Hepatic stellate cell (primary cell): ENCODE measurements around the gene PARP12.
A peak's percentile ranks its signal among the peaks of the same experiment; 100 is the strongest.

ENCODE experiments used
- DNase-seq: peaks from one replicate; pipeline ENCODE4 v3.0.0; 2011; ENCODE audit warnings: low spot score

PARP12 gene

GRCh38 chr7:140035400-140036223 is 27.1 kb downstream of the PARP12 start:
- DNase-seq: peak; percentile 66

- DNase-seq: no peak
Measured at GRCh38 chr7:140034421-140034820, 28.3 kb downstream of the PARP12 start.

- DNase-seq: no peak
Measured at GRCh38 chr7:140033779-140034363, 28.9 kb downstream of the PARP12 start.

DNA sequence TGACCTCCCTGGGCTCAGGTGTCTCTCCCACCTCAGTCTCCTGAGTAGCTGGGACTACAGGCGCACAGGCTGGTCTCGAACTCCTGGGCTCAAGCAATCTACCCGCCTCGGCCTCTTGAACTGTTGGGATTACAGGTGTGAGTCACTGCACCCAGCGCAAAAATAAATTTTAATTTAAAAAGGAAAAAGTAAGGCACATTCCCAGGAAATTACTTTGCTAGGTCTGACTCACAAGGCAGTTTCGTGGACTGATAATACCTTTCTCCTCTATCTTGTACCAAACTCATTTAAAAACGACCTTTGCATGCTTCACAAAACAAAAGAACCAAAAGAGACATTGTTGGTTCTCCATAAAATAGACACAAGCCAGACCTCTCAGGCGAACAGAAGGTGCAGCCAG is 29.7 kb downstream of the PARP12 start:
- DNase-seq: no peak

GRCh38 chr7:140031364-140031763 is 31.4 kb downstream of the PARP12 start:
- no peak for DNase-seq

GRCh38 chr7:140029072-140029471 is 33.7 kb downstream of the PARP12 start:
- no peak for DNase-seq

DNA sequence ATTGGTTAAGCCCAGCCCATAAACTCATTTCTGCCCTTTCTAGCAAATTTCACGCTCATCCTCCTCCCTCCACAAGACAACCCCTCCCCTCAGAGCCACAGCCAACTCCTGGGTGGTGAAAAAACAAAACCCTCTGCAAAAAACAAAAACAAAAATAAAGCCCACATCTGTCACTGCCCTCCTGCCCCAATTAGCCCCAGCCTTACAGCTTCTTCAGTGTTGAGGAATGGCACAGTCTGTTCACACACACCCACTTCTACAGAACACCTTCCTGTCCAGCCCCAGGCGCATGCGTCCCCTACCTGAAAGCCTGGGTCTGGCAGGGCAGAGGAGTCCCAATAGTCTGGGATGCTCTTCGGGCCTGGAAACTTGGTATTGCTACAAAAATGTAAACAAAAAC is 34.4 kb downstream of the PARP12 start:
- DNase-seq: no peak

GRCh38 chr7:140027858-140028257 is 34.9 kb downstream of the PARP12 start:
- DNase-seq: no peak

- no peak for DNase-seq
Measured at GRCh38 chr7:140026935-140027334, 35.8 kb downstream of the PARP12 start.

DNA sequence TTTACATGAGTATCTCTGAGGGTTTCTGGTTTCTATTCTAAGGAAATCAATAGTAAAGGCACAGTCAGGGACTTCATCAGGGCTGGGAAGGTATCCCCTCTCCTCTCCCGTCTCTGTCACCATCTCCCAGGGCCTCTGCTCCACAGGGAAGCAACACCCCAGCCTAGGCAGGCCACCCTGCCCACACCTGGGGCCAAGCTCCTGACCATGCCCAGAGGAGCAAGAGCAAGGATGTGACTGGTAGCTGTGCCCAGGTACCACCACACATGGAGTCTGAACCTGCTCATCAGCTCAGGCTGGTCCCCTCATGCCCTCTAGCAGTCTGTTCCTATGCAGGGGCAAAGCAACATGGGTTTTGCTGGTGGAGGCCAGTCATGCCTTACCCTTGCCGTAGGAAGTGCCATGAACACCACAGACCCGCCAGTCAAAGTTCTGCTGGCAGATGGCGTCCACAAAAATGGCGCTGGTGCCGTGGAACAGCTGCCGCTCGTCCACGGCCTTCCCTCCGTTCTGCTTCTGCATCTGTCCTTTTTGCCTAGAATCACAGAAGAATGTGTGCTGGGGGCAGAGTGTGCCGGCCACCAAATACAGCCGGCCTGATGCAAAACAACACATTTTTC is 36.8 kb downstream of the PARP12 start:
- DNase-seq: no peak

DNA sequence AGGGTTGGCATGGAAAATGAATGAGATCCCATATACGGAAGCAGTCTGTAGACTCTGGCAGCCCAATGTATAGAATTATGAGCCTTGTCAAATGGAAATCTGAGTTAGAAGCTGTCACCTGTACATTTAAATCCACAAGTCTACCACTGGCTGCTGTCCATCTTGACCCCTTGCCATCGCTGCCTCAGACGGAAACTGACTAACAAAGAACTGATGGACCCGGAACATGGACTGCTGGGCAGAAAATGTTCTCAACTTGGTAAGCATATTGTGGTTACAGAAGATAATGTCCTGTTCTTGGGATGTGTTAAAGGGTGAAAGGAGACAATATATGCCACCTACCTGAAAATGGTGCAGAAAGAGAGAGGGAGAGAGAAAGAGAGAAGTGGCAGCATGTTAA is 37.5 kb downstream of the PARP12 start:
- DNase-seq: no peak

DNA sequence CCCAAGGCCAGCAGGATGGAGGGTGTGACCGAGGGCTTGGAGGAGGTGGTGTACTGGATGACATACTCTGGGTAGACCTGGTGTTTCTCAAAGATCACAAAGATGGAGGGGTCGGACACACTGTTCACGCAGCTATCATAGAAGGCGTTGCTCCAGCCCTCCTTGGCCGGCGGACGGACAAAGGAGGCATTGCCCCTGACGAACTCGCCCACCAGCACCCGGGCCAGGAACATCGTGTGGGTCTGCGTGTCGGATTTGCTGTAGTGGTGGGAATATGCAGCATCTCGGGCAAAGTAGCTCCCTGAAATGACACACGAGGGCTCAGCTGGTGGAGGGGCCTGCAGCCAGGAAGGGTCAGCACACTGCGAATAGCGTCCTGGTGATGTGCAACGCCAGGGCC is 38.2 kb downstream of the PARP12 start:
- no peak for DNase-seq

DNA sequence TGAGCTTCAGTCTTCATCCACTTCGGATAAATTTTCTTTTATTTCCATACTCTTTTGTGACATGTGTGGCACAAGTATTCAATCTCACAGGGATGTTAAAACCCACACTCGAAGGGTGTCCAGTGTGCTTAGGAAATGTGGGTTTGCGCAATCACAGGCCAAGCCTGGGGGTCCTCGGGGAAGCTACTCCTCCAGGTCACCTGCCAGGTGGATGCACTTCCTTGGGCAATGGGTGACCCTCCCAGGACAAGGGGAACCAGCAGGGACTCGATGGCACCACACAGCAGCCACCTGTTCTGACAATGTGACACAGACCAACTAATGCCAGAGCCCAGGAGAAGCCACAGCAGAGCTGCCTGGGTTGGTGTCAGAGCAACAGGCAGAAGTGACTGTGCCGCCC is 39.0 kb downstream of the PARP12 start:
- DNase-seq: no peak

DNA sequence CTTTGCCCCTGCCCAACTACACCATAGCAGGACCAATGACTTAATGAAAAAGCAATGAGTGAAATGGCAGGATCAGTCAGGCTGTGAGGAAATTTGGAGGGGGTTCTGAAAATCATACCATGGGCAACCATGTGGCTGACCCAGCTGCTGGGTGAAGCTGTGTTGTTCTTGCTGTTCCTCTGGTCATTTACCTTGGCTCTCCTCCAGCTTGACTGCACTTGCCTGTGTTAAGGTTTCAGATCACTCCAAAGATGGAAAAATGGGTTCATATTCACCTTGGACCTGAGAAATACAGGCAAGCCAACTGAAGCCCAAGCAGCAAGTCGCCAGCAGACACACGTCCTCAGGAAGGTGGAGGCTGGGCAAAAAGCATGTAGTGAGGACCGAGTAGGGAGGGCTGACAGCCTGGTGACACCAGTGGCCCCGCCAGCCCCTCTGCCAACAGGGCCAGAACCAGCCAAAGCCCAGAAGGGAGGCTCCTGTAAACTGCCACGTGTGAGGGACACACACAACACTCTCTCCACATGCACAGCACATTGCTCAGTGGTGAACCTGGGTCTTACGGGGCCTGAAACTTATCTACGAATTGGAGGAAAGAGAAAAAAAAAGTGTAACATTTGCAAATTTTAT is 40.1 kb downstream of the PARP12 start:
- peak; percentile 52 for DNase-seq

DNA sequence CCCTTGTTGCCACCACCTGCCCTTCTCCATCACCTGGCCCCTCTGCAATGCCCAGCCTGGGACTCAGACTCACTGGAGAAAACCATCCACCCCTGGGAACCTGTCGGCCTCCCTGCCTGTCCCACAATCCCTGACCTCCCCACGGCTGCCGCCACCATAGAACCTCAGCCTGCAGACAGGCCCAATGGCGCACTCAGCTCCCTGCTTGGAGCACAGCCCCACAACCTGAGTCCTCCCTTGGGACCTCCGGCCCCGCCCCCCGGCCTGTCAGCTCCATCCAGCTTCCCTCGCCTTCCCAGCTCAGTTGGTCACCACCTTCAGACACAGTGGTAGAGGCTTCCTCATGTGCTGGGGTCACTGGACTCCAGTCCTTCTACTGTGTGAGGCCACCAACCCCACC is 41.1 kb downstream of the PARP12 start:
- DNase-seq: no peak

GRCh38 chr7:140019606-140020005 is 43.1 kb downstream of the PARP12 start:
- DNase-seq: no peak

DNA sequence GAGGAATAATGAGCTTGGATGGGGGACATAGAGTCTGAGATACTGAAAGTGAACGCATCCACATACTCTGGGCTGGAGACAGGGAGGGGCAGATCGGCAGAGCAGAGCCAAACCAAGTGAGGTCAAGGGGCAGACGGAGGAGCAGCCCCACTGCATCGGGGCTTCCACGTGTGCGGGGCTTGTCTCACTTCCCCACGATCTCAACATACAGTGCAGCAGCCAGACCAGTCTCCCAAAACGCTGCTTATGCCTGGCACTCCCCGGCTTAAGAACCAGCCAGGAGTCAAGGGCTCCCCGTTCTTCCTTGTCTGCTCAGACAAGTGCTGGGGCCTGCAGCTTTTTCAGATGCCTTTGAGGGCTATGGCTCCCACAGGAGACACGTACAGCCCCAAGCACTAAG is 43.6 kb downstream of the PARP12 start:
- no peak for DNase-seq

DNA sequence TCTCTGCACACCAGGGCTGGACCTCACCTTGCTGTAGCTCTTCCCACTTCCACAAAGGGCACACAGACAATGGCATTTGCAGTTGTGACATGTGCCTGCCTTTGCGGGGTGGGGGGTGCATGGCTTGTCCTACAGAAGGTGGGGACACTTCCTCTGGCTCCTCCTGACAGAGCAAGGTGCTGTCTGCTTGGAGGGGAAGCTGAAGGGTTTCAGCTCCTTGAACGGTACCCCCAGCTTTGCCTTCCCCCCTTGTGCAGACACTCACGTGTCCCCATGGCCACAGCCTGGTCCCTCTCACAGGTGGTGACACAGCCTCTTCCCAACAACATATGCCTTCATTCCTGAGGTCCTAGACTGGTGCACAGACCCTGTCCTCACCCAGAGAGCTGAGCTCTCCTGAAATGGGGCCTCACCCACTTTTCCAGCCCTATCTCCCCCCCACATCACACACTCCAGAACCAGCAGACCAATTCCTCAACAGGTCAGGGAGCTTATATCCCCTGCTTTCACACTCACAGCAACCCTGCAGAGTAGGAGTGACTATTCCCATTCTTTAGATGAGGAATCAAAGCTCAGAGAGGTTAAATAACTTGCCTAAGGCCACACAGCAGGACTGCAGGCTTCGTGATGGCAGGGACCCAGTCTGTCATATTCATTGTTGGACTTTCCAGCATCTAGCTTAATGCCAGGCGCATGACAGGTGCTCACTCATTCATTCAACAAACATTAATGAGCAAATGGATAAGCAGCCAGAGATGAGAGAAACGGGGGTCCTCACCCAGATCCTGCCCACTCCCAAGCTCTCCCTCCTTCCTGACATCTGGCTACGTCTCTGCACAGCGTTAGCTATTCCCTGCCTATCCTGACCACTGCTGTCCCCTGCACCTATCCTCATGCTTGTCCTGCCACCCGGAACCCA is 44.4 kb downstream of the PARP12 start:
- no peak for DNase-seq

GRCh38 chr7:140017543-140017942 is 45.2 kb downstream of the PARP12 start:
- DNase-seq: no peak

GRCh38 chr7:140017034-140017433 is 45.7 kb downstream of the PARP12 start:
- DNase-seq: no peak

DNA sequence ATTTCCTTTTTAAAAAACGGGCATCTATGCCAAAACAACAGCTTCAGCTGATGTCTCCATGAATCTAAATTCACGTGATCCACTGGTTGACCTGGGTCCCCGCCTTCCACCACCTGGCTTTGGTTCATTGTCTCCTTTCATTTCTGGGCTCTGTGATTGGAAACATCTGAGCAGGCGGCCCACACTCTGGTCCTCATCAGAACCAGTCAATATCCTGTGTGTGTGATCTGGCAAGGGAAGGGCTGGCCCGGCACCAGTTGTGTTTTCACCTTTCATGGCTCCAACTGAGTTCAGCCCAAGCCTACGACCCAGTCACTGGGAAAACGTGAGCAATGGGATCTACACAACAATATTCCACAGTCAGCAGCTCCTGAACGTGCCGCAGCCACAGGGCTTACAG is 46.2 kb downstream of the PARP12 start:
- no peak for DNase-seq

DNA sequence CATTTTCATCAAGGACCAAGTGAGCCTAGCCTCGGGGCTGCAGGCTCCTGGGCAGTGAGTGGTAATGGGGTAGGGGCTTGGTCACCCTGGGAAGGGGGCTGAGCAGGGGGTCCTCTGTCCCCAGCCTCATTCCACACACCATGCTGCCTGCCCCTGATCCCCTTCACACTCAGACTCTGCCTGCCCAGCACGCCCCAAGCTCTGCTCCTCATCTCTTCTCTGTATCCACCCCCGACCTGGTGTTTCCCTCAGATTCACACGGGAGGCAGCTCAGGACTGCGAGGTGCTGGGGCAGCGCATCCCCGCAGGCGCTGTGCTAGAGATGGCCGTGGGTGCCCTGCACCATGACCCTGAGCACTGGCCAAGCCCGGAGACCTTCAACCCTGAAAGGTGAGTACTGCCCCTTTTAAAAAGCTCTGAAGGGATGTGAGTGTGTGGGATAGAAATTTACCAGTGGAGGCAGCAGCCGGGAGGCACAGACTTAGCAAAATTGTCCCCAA is 47.2 kb downstream of the PARP12 start:
- no peak for DNase-seq
